ENCODE measurements around the gene KAZN. TPM values are rescaled to one million over a fixed set of nuclear protein-coding genes. Genes with fewer than 3 reads are reported as not detected.

KAZN gene
- total RNA-seq, 6 experiments from 2014 or later = 13.1 to 22.3 (median 20.7) TPM

- Mint-ChIP-seq H3K9me3 (peaks cover 71% of the 10 kb centered on the region), H3K4me1 (ENCODE audit: low read depth) (no peaks in the 10 kb centered on the region), H3K4me3 (no peak overlapping the region), H3K36me3 (ENCODE audit: low read depth) (peaks cover 4% of the 10 kb centered on the region; the same call in 1 of the 2 replicates), H3K27me3 (ENCODE audit: insufficient read depth) (no peaks in the 10 kb centered on the region; the same call in 1 of the 2 replicates), H3K27ac (no peak overlapping the region)
- no peak for TF ChIP-seq CTCF (IDR thresholded peaks at IDR 0.05)
- DNase-seq = no peak
Measured at GRCh38 chr1:14634486-14634885, 36.0 kb downstream of the KAZN start.

GRCh38 chr1:14635421-14635820 is 36.9 kb downstream of the KAZN start:
- peaks cover 72% of the 10 kb centered on the region for H3K9me3 Mint-ChIP-seq
- H3K27ac Mint-ChIP-seq = no peak overlapping the region
- no peak overlapping the region for H3K4me3 Mint-ChIP-seq
- H3K4me1 Mint-ChIP-seq (ENCODE audit: low read depth) = no peaks in the 10 kb centered on the region
- TF ChIP-seq CTCF (IDR thresholded peaks at IDR 0.05) = no peak
- no peak for DNase-seq
- peaks cover 4% of the 10 kb centered on the region; the same call in 1 of the 2 replicates for H3K36me3 Mint-ChIP-seq (ENCODE audit: low read depth)
- no peaks in the 10 kb centered on the region; the same call in 1 of the 2 replicates for H3K27me3 Mint-ChIP-seq (ENCODE audit: insufficient read depth)

- H3K4me3 Mint-ChIP-seq = no peak overlapping the region
Measured at GRCh38 chr1:14636897-14637632, 38.6 kb downstream of the KAZN start.

GRCh38 chr1:14639291-14640050 is 41.0 kb downstream of the KAZN start:
- Mint-ChIP-seq H3K4me1 (ENCODE audit: low read depth) (no peaks in the 10 kb centered on the region), H3K9me3 (peaks cover 74% of the 10 kb centered on the region), H3K27ac (no peak overlapping the region), H3K36me3 (ENCODE audit: low read depth) (peaks cover 4% of the 10 kb centered on the region; the same call in 1 of the 2 replicates), H3K4me3 (no peak overlapping the region), H3K27me3 (ENCODE audit: insufficient read depth) (no peaks in the 10 kb centered on the region)
- DNase-seq = no peak
- no peak for TF ChIP-seq CTCF (IDR thresholded peaks at IDR 0.05)

More at GRCh38 chr1:14636897-14637632, 38.6 kb downstream of the KAZN start:
- TF ChIP-seq CTCF (IDR thresholded peaks at IDR 0.05) = no peak
- DNase-seq = no peak
- H3K27ac Mint-ChIP-seq = no peak overlapping the region
- H3K36me3 Mint-ChIP-seq (ENCODE audit: low read depth) = peaks cover 4% of the 10 kb centered on the region; the same call in 1 of the 2 replicates
- H3K9me3 Mint-ChIP-seq = peaks cover 80% of the 10 kb centered on the region
- H3K27me3 Mint-ChIP-seq (ENCODE audit: insufficient read depth) = no peaks in the 10 kb centered on the region; the same call in 1 of the 2 replicates
- H3K4me1 Mint-ChIP-seq (ENCODE audit: low read depth) = no peaks in the 10 kb centered on the region

- DNase-seq = no peak
- TF ChIP-seq CTCF (IDR thresholded peaks at IDR 0.05) = no peak
- no peak overlapping the region for H3K4me3 Mint-ChIP-seq
- H3K4me1 Mint-ChIP-seq (ENCODE audit: low read depth) = no peaks in the 10 kb centered on the region
- H3K27ac Mint-ChIP-seq = no peak overlapping the region
- H3K9me3 Mint-ChIP-seq = peaks cover 64% of the 10 kb centered on the region
- H3K27me3 Mint-ChIP-seq (ENCODE audit: insufficient read depth) = peaks cover 3% of the 10 kb centered on the region
- peaks cover 4% of the 10 kb centered on the region; the same call in 1 of the 2 replicates for H3K36me3 Mint-ChIP-seq (ENCODE audit: low read depth)
Measured at GRCh38 chr1:14642712-14643111, 44.2 kb downstream of the KAZN start.

Data from HFFc6 (cell line).